Measurements from ENCODE around the gene KCNE1. TPM values are rescaled to one million over a fixed set of nuclear protein-coding genes. Genes with fewer than 3 reads are reported as not detected.
"Not testable (repeated sequence)": the region's sequence is repeated elsewhere in the genome, so short reads cannot be mapped to it uniquely, and the experiment has no call there.

The KCNE1 gene
- total RNA-seq, 1 donor from 2014 or later = not detected

DNA sequence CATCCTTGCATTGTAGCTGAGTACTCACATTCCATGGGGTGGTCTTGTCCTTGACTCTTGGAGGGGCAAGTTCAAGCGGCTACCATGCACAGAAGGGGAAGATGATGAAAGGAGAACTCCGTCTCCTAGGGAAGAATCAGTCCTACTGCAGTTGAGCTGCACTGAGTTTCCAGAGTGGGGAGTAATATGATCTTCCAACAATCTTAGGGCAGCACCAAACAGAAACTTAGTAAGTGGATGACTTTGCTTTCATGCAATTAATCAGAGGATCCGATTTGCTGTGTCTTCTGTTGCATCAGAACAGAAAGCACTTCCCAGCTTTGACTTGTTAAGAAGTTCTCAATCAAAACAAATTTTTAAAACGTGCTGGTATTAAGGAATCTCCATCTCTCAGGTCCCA lies 88.2 kb downstream of the KCNE1 start, which contains the start of gene SMIM34:
SMIM34 (minus strand) TSS at position 147 of the 400 bp plus-strand sequence; CDS start at position 35, 112 bp downstream.
- not testable (repeated sequence) for DNase-seq (ENCODE audit: low read depth); H3K4me3 ChIP-seq (ENCODE audit: low read depth, low read length)

GRCh38 chr21:34417448-34418077 lies 94.4 kb downstream of the KCNE1 start:
- DNase-seq (ENCODE audit: low read depth); H3K4me3 ChIP-seq (ENCODE audit: low read depth, low read length): not testable (repeated sequence)

DNA sequence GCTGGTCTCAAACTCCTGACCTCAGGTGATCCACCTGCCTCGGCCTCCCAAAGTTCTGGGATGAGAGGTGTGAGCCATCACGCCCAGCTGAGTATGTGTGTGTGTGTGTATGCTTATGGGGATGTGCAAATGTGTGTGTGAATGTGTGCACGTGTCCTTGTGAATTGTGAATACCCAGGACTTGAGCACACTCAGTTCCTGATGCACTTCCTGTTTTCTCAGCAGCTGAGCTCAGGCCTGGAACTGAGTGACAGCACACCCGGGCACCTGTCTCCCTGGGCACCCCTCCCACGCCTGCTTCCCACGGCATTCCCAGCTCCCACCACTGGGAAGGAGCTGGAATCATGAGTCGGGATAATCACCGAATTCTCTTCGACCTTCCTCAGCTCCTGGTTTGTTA lies 104.7 kb downstream of the KCNE1 start:
- H3K4me3 ChIP-seq (ENCODE audit: low read depth, low read length); DNase-seq (ENCODE audit: low read depth): not testable (repeated sequence)

DNA sequence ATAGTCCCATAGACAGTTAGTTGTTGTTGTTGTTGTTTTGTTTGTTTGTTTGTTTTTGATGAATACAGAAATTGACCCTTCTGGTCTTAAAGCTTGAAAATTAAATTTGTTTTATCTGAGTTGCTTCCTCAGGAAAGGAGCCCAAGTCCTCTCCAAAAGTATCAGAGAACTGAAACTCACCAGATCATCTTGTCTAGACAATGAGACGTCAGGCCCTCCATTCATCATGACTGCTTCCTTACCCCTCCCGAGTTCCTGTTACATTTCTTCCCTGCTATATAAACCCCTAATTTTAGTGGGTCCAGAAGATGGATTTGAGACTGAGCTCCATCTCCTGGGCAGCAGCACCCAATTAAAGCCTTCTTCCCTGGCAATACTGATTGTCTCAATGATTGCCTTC lies 105.3 kb downstream of the KCNE1 start:
- H3K4me3 ChIP-seq (ENCODE audit: low read depth, low read length); DNase-seq (ENCODE audit: low read depth): not testable (repeated sequence)

DNA sequence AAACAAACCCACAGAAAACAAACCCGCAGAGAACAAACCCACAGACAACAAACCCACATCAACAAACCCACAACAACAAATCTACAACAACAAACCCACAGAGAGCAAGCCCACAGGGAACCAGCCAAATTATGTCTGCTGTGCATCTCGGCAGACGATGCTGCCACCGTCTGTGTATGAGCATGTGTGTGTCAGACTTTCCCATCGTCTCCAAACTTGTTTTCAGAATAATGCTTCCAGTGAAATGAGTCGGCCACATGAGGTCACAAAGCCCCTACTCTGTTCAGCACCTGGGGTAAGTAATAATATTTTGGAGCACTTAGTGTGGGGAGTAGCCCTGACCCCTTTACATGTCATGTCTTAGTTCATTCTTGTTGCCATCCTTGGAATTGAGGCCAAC lies 105.9 kb downstream of the KCNE1 start:
- DNase-seq (ENCODE audit: low read depth); H3K4me3 ChIP-seq (ENCODE audit: low read depth, low read length): not testable (repeated sequence)

GRCh38 chr21:34405686-34406085 lies 106.3 kb downstream of the KCNE1 start:
- DNase-seq (ENCODE audit: low read depth); H3K4me3 ChIP-seq (ENCODE audit: low read depth, low read length): not testable (repeated sequence)

- not testable (repeated sequence) for DNase-seq (ENCODE audit: low read depth); H3K4me3 ChIP-seq (ENCODE audit: low read depth, low read length)
Observed at GRCh38 chr21:34404742-34405141, 107.3 kb downstream of the KCNE1 start.

GRCh38 chr21:34400522-34400921 lies 111.5 kb downstream of the KCNE1 start:
- H3K4me3 ChIP-seq (ENCODE audit: low read depth, low read length); DNase-seq (ENCODE audit: low read depth): not testable (repeated sequence)

Other genes with a start within 250 kb of the KCNE1 start
- gene KCNE2, start 148.2 kb downstream of the KCNE1 start, total RNA-seq = not detected in 2 replicates
- gene SMIM11, start 136.7 kb downstream of the KCNE1 start, total RNA-seq = 0.94 and 22.0 TPM in 2 replicates
- gene SMIM34, start 88.3 kb downstream of the KCNE1 start, total RNA-seq = not detected in 2 replicates
- gene RCAN1, start 102.9 kb upstream of the KCNE1 start, total RNA-seq = 19.6 and 30.1 TPM in 2 replicates
- gene CLIC6, start 156.8 kb upstream of the KCNE1 start, total RNA-seq = 0.58 and 1.3 TPM in 2 replicates

Data from epithelial cell of proximal tubule (primary cell).